Measurements from ENCODE around the gene KDM5C. TPM values are rescaled to one million over a fixed set of nuclear protein-coding genes. Genes with fewer than 3 reads are reported as not detected.

KDM5C gene
- total RNA-seq, 2 donors from 2014 or later: 95.9 to 101 TPM

GRCh38 chrX:53261355-53261972 lies 36.5 kb upstream of the KDM5C start:
- no peak overlapping the region for H3K4me3 Mint-ChIP-seq
- Histone ChIP-seq H3K27ac (ENCODE audit: low read depth, low read length) (no peak overlapping the region), H3K4me1 (ENCODE audit: control insufficient read depth, insufficient read depth, low read length) (no peaks in the 10 kb centered on the region), H3K36me3 (ENCODE audit: control insufficient read depth, insufficient read depth, low read length) (no peaks in the 10 kb centered on the region), H3K4me3 (ENCODE audit: low read length) (no peak overlapping the region), H3K9me3 (ENCODE audit: control insufficient read depth, low read length) (no peaks in the 10 kb centered on the region), H3K9ac (ENCODE audit: extremely low read depth, low read length, poor library complexity, severe bottlenecking) (no peak overlapping the region), H3K27me3 (ENCODE audit: control insufficient read depth, insufficient read depth, low read length, poor library complexity, severe bottlenecking) (no peaks in the 10 kb centered on the region)
- 84% methylated on average over 3 of the region's 7 CpGs; no CpG with 5 or more reads in 1 of the 2 experiments for WGBS, 2 experiments (ENCODE audit: insufficient coverage in 1 of 2, insufficient read length in 1 of 2)
- DNase-seq: no peak
- H3K36me3 Mint-ChIP-seq (ENCODE audit: low read depth): peaks cover 3% of the 10 kb centered on the region
- peaks cover 4% of the 10 kb centered on the region for H3K4me1 Mint-ChIP-seq
- H3K27me3 Mint-ChIP-seq (ENCODE audit: insufficient read depth): no peaks in the 10 kb centered on the region
- TF ChIP-seq, protein P1, sequence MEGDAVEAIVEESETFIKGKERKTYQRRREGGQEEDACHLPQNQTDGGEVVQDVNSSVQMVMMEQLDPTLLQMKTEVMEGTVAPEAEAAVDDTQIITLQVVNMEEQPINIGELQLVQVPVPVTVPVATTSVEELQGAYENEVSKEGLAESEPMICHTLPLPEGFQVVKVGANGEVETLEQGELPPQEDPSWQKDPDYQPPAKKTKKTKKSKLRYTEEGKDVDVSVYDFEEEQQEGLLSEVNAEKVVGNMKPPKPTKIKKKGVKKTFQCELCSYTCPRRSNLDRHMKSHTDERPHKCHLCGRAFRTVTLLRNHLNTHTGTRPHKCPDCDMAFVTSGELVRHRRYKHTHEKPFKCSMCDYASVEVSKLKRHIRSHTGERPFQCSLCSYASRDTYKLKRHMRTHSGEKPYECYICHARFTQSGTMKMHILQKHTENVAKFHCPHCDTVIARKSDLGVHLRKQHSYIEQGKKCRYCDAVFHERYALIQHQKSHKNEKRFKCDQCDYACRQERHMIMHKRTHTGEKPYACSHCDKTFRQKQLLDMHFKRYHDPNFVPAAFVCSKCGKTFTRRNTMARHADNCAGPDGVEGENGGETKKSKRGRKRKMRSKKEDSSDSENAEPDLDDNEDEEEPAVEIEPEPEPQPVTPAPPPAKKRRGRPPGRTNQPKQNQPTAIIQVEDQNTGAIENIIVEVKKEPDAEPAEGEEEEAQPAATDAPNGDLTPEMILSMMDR (conservative IDR thresholded peaks at IDR 0.05): no peak
- H3K27ac Mint-ChIP-seq: no peak overlapping the region
- peaks cover 83% of the 10 kb centered on the region for H3K9me3 Mint-ChIP-seq

GRCh38 chrX:53260836-53261235 lies 35.8 kb upstream of the KDM5C start:
- TF ChIP-seq, protein P1 (conservative IDR thresholded peaks at IDR 0.05): no peak
- peaks cover 4% of the 10 kb centered on the region for H3K4me1 Mint-ChIP-seq
- Histone ChIP-seq H3K9ac (ENCODE audit: extremely low read depth, low read length, poor library complexity, severe bottlenecking) (no peak overlapping the region), H3K9me3 (ENCODE audit: control insufficient read depth, low read length) (no peaks in the 10 kb centered on the region), H3K4me3 (ENCODE audit: low read length) (no peak overlapping the region), H3K4me1 (ENCODE audit: control insufficient read depth, insufficient read depth, low read length) (no peaks in the 10 kb centered on the region), H3K27ac (ENCODE audit: low read depth, low read length) (no peak overlapping the region), H3K36me3 (ENCODE audit: control insufficient read depth, insufficient read depth, low read length) (no peaks in the 10 kb centered on the region), H3K27me3 (ENCODE audit: control insufficient read depth, insufficient read depth, low read length, poor library complexity, severe bottlenecking) (no peaks in the 10 kb centered on the region)
- peaks cover 3% of the 10 kb centered on the region for H3K36me3 Mint-ChIP-seq (ENCODE audit: low read depth)
- peaks cover 81% of the 10 kb centered on the region for H3K9me3 Mint-ChIP-seq
- 88 to 90% methylated on average over 3 to 6 of the region's 7 CpGs for WGBS, 2 experiments (ENCODE audit: insufficient coverage in 1 of 2, insufficient read length in 1 of 2)
- no peak overlapping the region for H3K4me3 Mint-ChIP-seq
- H3K27me3 Mint-ChIP-seq (ENCODE audit: insufficient read depth): no peaks in the 10 kb centered on the region
- DNase-seq: no peak
- H3K27ac Mint-ChIP-seq: no peak overlapping the region

- no peak overlapping the region for H3K9ac ChIP-seq (ENCODE audit: extremely low read depth, low read length, poor library complexity, severe bottlenecking)
- Mint-ChIP-seq H3K27me3 (ENCODE audit: insufficient read depth) (no peaks in the 10 kb centered on the region), H3K4me1 (peaks cover under 1% of the 10 kb centered on the region), H3K36me3 (ENCODE audit: low read depth) (peaks cover 1% of the 10 kb centered on the region), H3K4me3 (no peak overlapping the region), H3K9me3 (peaks cover 74% of the 10 kb centered on the region), H3K27ac (no peak overlapping the region)
- 98% methylated on average over 6 of the region's 6 CpGs; no CpG with 5 or more reads in 1 of the 2 experiments for WGBS, 2 experiments (ENCODE audit: insufficient coverage in 1 of 2, insufficient read length in 1 of 2)
- TF ChIP-seq, protein P1 (conservative IDR thresholded peaks at IDR 0.05): no peak
- H3K4me3 ChIP-seq (ENCODE audit: low read length): no peak overlapping the region
- no peaks in the 10 kb centered on the region for H3K27me3 ChIP-seq (ENCODE audit: control insufficient read depth, insufficient read depth, low read length, poor library complexity, severe bottlenecking)
- DNase-seq: no peak
- no peaks in the 10 kb centered on the region for H3K4me1 ChIP-seq (ENCODE audit: control insufficient read depth, insufficient read depth, low read length)
- no peak overlapping the region for H3K27ac ChIP-seq (ENCODE audit: low read depth, low read length)
- H3K36me3 ChIP-seq (ENCODE audit: control insufficient read depth, insufficient read depth, low read length): no peaks in the 10 kb centered on the region
- H3K9me3 ChIP-seq (ENCODE audit: control insufficient read depth, low read length): no peaks in the 10 kb centered on the region
These were observed 32.8 kb upstream of the KDM5C start for GRCh38 chrX:53257670-53258423.
